LNCaP clone FGC (cell line): Measurements from ENCODE around the gene ADAMTSL2.
"Not testable (repeated sequence)": the region's sequence is repeated elsewhere in the genome, so short reads cannot be mapped to it uniquely, and the experiment has no call there.

Experiments used
- DNase-seq: peaks from one replicate; pipeline ENCODE4 v3.0.0-alpha.2; 2011; ENCODE audit warnings: low read depth
- H3K4me3 ChIP-seq: 2 replicates; pipeline ENCODE4 v1.5.1; 2011; ENCODE audit warnings: mild to moderate bottlenecking, low read depth, low read length, control low read depth
- TF ChIP-seq, protein P1 (sequence below): IDR thresholded peaks from 2 replicates; pipeline ENCODE4 v1.5.1; 2012; ENCODE audit warnings: mild to moderate bottlenecking; ENCODE audit not compliant: control insufficient read depth, insufficient read depth; ENCODE audit errors: extremely low read depth

ADAMTSL2 gene

DNA sequence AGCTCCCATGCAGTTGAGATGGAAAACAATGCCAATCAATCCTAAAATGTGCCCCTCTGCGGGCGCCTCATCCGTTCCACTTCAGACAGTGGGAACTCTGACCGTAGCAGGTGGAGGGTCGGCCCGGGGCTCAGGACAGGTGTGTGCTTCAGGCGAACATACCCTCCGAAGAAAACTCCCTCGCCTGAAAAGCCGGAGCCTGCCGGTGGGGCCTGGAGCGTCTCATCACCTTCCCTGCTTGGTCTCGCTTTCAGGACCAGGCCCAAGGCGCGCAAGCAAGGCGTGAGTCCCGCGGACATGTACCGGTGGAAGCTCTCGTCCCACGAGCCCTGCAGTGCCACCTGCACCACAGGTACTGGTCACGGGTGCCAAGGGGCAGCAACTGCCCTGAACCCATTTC lies 26.4 kb downstream of the ADAMTSL2 start:
- no peak for DNase-seq
- H3K4me3 ChIP-seq, result no peak overlapping the region
- TF ChIP-seq, protein P1, sequence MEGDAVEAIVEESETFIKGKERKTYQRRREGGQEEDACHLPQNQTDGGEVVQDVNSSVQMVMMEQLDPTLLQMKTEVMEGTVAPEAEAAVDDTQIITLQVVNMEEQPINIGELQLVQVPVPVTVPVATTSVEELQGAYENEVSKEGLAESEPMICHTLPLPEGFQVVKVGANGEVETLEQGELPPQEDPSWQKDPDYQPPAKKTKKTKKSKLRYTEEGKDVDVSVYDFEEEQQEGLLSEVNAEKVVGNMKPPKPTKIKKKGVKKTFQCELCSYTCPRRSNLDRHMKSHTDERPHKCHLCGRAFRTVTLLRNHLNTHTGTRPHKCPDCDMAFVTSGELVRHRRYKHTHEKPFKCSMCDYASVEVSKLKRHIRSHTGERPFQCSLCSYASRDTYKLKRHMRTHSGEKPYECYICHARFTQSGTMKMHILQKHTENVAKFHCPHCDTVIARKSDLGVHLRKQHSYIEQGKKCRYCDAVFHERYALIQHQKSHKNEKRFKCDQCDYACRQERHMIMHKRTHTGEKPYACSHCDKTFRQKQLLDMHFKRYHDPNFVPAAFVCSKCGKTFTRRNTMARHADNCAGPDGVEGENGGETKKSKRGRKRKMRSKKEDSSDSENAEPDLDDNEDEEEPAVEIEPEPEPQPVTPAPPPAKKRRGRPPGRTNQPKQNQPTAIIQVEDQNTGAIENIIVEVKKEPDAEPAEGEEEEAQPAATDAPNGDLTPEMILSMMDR, result no peak

DNA sequence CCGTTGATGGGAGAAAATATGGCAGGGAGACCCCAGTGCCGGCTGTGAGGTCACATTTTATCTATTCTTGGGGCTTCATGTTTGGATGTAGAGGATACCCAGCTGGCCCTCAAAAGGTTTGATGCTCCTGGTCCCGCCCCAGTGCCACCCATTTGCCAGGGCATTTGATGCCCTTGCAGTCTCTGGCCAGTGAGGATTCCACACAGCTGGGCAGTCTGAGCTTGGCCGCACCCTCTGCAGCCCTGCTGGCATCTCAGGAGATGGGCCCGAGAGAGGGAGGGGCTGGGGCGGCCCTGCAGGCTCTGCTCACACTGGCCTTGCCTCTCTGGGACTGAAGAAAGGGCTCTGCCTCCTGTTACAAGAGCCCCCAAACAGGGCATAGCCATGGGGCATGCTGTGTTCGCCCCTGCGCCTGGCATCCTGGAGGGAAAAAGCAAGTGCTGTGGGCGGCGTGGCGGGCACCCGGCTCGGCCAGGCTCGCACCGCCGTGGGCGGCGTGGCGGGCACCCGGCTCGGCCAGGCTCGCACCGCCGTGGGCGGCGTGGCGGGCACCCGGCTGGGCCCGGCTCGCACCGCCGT lies 27.6 kb downstream of the ADAMTSL2 start:
- DNase-seq, result no peak
- no peak overlapping the region for H3K4me3 ChIP-seq
- TF ChIP-seq, protein P1, result no peak

DNA sequence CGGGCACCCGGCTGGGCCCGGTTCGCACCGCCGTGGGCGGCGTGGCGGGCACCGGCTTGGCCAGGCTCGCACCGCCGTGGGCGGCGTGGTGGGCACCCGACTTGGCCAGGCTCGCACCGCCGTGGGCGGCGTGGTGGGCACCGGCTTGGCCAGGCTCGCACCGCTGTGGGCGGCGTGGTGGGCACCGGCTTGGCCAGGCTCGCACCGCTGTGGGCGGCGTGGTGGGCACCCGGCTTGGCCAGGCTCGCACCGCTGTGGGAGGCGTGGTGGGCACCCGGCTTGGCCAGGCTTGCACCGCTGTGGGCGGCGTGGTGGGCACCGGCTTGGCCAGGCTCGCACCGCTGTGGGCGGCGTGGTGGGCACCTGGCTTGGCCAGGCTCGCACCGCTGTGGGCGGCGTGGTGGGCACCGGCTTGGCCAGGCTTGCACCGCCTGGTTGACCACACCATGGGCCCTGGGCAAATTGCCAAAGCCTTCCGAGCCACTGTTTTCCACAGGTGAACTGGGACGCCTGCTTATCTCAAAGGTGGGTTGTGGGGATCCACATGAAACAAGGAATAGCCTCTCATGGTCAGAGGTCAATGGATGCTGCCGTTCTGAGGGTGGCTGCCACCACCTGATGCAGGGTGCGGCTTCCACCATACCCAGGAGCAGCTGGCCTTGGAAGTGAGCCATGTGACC lies 28.2 kb downstream of the ADAMTSL2 start:
- no peak for DNase-seq
- H3K4me3 ChIP-seq, result no peak overlapping the region
- TF ChIP-seq, protein P1, result no peak

DNA sequence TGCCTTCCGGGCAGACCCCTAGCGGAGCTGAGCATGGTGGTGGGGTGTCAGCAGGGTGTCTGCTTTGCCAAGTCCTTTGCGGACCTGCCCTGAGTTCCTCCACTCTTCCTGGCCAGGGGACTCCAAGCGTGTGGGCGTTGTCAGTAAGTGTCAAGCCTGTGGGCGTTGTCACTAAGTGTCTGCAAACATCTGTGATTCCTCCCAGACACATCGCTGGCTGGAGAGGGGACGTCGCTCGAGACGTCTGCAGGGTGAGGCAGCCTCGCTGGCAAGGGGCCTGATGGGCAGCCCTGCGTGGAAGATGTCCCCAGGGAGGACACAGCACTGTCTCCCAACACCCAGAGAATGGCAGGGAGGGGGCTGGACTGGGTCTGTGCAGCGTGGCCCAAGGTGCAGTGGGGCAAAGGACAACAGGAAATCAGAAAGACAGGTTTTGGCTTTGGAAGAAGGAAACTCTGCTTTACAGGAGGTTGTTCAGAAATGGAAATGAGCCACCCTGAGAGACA lies 28.8 kb downstream of the ADAMTSL2 start:
- TF ChIP-seq, protein P1, result no peak
- no peak overlapping the region for H3K4me3 ChIP-seq
- no peak for DNase-seq

DNA sequence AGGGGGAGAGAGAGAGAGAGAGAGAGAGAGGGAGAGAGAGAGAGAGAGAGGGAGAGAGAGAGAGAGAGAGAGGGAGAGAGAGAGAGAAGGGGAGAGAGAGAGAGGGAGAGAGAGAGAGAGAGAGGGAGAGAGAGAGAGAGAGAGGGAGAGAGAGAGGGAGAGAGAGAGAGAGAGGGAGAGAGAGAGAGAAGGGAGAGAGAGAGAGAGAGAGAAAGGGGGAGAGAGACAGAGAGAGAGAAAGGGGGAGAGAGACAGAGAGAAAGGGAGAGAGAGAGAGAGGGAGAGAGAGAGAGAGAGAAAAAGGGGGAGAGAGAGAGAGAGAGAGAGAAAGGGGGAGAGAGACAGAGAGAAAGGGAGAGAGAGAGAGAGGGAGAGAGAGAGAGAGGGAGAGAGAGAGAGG lies 29.3 kb downstream of the ADAMTSL2 start:
- DNase-seq, result not testable (repeated sequence)

DNA sequence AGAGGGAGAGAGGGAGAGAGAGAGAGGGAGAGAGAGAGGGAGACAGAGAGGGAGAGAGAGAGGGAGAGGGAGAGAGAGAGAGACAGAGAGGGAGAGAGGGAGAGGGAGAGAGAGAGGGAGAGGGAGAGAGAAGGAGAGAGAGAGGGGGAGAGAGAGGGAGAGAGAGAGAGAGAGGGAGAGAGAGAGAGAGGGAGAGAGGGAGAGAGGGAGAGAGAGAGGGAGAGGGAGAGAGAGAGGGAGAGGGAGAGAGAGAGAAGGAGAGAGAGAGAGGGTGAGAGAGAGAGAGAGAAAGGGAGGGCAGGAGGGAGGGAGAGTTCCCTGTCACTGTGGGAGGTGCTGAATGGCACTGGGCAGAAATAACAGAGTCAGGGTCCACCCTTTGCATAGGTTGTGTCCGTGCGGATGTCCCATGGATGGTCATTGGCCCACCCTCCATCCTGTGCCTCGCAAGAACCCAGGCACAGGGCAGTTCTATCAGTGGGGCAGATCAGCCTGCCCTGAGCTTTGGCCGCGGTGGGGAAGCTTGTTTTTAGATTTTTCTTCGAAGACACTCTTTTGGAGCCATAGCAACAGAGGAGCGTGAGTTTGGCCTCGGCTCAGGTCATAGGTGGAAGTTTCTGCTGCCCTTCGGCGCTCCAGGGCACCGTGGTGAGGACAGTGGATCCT lies 30.1 kb downstream of the ADAMTSL2 start:
- no peak overlapping the region for H3K4me3 ChIP-seq
- no peak for DNase-seq
- TF ChIP-seq, protein P1, result no peak

More for the DNA sequence above, 29.3 kb downstream of the ADAMTSL2 start:
- H3K4me3 ChIP-seq, result not testable (repeated sequence)

DNA sequence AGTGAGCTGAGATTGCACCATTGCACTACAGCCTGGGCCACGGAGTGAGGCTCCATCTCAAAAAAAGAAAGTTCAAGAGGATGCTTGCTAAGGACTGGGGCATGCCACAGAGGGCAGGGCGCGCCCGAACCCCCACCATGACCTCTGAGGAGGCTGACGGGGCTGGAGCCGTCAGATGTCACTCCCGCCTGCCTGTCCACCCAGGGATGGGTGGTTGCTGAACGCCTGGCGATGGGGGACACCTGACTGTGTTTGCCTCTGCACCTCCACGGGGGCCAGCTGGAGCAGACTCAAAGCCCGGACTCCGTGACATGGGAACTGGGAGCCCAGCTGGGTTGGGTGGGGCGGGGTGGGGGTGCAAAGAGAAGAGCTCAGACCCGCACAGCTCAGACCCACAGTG lies 31.9 kb downstream of the ADAMTSL2 start:
- no peak for DNase-seq
- no peak overlapping the region for H3K4me3 ChIP-seq
- TF ChIP-seq, protein P1, result no peak
